ENCODE measurements around the gene MED13L. TPM values are rescaled to one million over a fixed set of nuclear protein-coding genes. Genes with fewer than 3 reads are reported as not detected.

The MED13L gene
- total and polyA plus RNA-seq, 2 donors (not counting 1 experiment from before 2014, with no cell fraction given), result 56.5 to 97.3 TPM

- Histone ChIP-seq H3K9ac (ENCODE audit: insufficient read depth, low read length) (no peak overlapping the region), H3K4me2 (ENCODE audit: extremely low read depth, insufficient read depth, low read length) (no peak overlapping the region), H3K4me1 (ENCODE audit: control insufficient read depth, extremely low read depth, insufficient read depth, low read length) (peaks cover 3% of the 10 kb centered on the region), H3K36me3 (ENCODE audit: control insufficient read depth, insufficient read depth, low read length) (no peaks in the 10 kb centered on the region), H3K27me3 (ENCODE audit: control insufficient read depth, insufficient read depth, low read length) (no peaks in the 10 kb centered on the region), H2AFZ (ENCODE audit: low read length) (no peak overlapping the region), H4K20me1 (ENCODE audit: control insufficient read depth, extremely low read depth, insufficient read depth, low read length) (peaks cover 1% of the 10 kb centered on the region), H3K27ac (ENCODE audit: insufficient read depth, low read length) (no peak overlapping the region), H3K9me3 (ENCODE audit: control insufficient read depth, insufficient read depth, low read depth, low read length) (no peaks in the 10 kb centered on the region), H3K79me2 (ENCODE audit: control insufficient read depth, insufficient read depth, low read length) (peaks cover 23% of the 10 kb centered on the region), H3K4me3 (replicated peaks in 1 of 4; ENCODE audit: control extremely low read depth in 1 of 4, insufficient read depth in 1 of 4, low read depth in 3 of 4, low read length in 4 of 4) (no peak overlapping the region)
- TF ChIP-seq CTCF (conservative IDR thresholded peaks at IDR 0.05 in 1 of 2, IDR thresholded peaks at IDR 0.05 in 1 of 2; ENCODE audit: low read depth in 1 of 2, low read length in 2 of 2) (no peak), EZH2 (IDR thresholded peaks at IDR 0.05; ENCODE audit: low read length, missing control alignments) (no peak)
- no peak for DNase-seq (ENCODE audit: low read depth in 2 of 2)
Measured at GRCh38 chr12:116045150-116045549, 232.3 kb downstream of the MED13L start.

GRCh38 chr12:116043659-116044535 lies 233.6 kb downstream of the MED13L start:
- peak; percentile 31 to 50 for DNase-seq (ENCODE audit: low read depth in 2 of 2)
- no peak overlapping the region for H3K4me3 ChIP-seq (replicated peaks in 1 of 4; ENCODE audit: control extremely low read depth in 1 of 4, insufficient read depth in 1 of 4, low read depth in 3 of 4, low read length in 4 of 4)
- H3K79me2 ChIP-seq (ENCODE audit: control insufficient read depth, insufficient read depth, low read length), result peaks cover 24% of the 10 kb centered on the region
- no peaks in the 10 kb centered on the region for H3K36me3 ChIP-seq (ENCODE audit: control insufficient read depth, insufficient read depth, low read length)
- H4K20me1 ChIP-seq (ENCODE audit: control insufficient read depth, extremely low read depth, insufficient read depth, low read length), result peaks cover 1% of the 10 kb centered on the region
- no peak overlapping the region for H3K4me2 ChIP-seq (ENCODE audit: extremely low read depth, insufficient read depth, low read length)
- H2AFZ ChIP-seq (ENCODE audit: low read length), result no peak overlapping the region
- H3K27ac ChIP-seq (ENCODE audit: insufficient read depth, low read length), result no peak overlapping the region
- H3K4me1 ChIP-seq (ENCODE audit: control insufficient read depth, extremely low read depth, insufficient read depth, low read length), result peaks cover under 1% of the 10 kb centered on the region
- H3K9ac ChIP-seq (ENCODE audit: insufficient read depth, low read length), result no peak overlapping the region
- no peaks in the 10 kb centered on the region for H3K9me3 ChIP-seq (ENCODE audit: control insufficient read depth, insufficient read depth, low read depth, low read length)
- H3K27me3 ChIP-seq (ENCODE audit: control insufficient read depth, insufficient read depth, low read length), result no peaks in the 10 kb centered on the region
- no peak for TF ChIP-seq EZH2 (IDR thresholded peaks at IDR 0.05; ENCODE audit: low read length, missing control alignments)
- no peak for TF ChIP-seq CTCF (conservative IDR thresholded peaks at IDR 0.05 in 1 of 2, IDR thresholded peaks at IDR 0.05 in 1 of 2; ENCODE audit: low read depth in 1 of 2, low read length in 2 of 2)

- peak in 1 of 2 donors; percentile 73 for DNase-seq (ENCODE audit: low read depth in 2 of 2)
Measured at GRCh38 chr12:116040402-116040801, 237.1 kb downstream of the MED13L start.

More at GRCh38 chr12:116040402-116040801, 237.1 kb downstream of the MED13L start:
- Histone ChIP-seq H3K4me1 (ENCODE audit: control insufficient read depth, extremely low read depth, insufficient read depth, low read length) (no peaks in the 10 kb centered on the region), H3K27ac (ENCODE audit: insufficient read depth, low read length) (no peak overlapping the region), H2AFZ (ENCODE audit: low read length) (no peak overlapping the region), H3K79me2 (ENCODE audit: control insufficient read depth, insufficient read depth, low read length) (peaks cover 31% of the 10 kb centered on the region), H3K9ac (ENCODE audit: insufficient read depth, low read length) (no peak overlapping the region), H3K4me3 (replicated peaks in 1 of 4; ENCODE audit: control extremely low read depth in 1 of 4, insufficient read depth in 1 of 4, low read depth in 3 of 4, low read length in 4 of 4) (no peak overlapping the region), H4K20me1 (ENCODE audit: control insufficient read depth, extremely low read depth, insufficient read depth, low read length) (peaks cover 1% of the 10 kb centered on the region), H3K27me3 (ENCODE audit: control insufficient read depth, insufficient read depth, low read length) (no peaks in the 10 kb centered on the region), H3K9me3 (ENCODE audit: control insufficient read depth, insufficient read depth, low read depth, low read length) (no peaks in the 10 kb centered on the region), H3K36me3 (ENCODE audit: control insufficient read depth, insufficient read depth, low read length) (no peaks in the 10 kb centered on the region), H3K4me2 (ENCODE audit: extremely low read depth, insufficient read depth, low read length) (no peak overlapping the region)
- TF ChIP-seq EZH2 (IDR thresholded peaks at IDR 0.05; ENCODE audit: low read length, missing control alignments) (no peak), CTCF (conservative IDR thresholded peaks at IDR 0.05 in 1 of 2, IDR thresholded peaks at IDR 0.05 in 1 of 2; ENCODE audit: low read depth in 1 of 2, low read length in 2 of 2) (no peak)
